GM12875 (cell line): ENCODE results near the gene FBXL7.

ENCODE experiments used
- H3K4me3 ChIP-seq: one replicate; pipeline ENCODE4 v1.5.1; 2011; ENCODE audit warnings: low read depth, low read length, control low read depth
- CTCF ChIP-seq: IDR thresholded peaks from 2 replicates; pipeline ENCODE4 v1.5.1; 2011; ENCODE audit warnings: low read depth, mild to moderate bottlenecking, control low read depth, inconsistent platforms, low read length, moderate library complexity, borderline replicate concordance; ENCODE audit not compliant: insufficient read depth

The FBXL7 gene

GRCh38 chr5:15692706-15693381 lies 192.9 kb downstream of the FBXL7 start:
- no peak for TF ChIP-seq CTCF
- H3K4me3 ChIP-seq, result no peak overlapping the region

- TF ChIP-seq CTCF, result no peak
These were observed 193.4 kb downstream of the FBXL7 start for GRCh38 chr5:15693382-15693728.

GRCh38 chr5:15693933-15694332 lies 194.0 kb downstream of the FBXL7 start:
- H3K4me3 ChIP-seq, result no peak overlapping the region
- TF ChIP-seq CTCF, result no peak

More at GRCh38 chr5:15693382-15693728, 193.4 kb downstream of the FBXL7 start:
- H3K4me3 ChIP-seq, result no peak overlapping the region

- TF ChIP-seq CTCF, result no peak
These were observed 194.8 kb downstream of the FBXL7 start for GRCh38 chr5:15694696-15695214.

GRCh38 chr5:15695215-15695731 lies 195.3 kb downstream of the FBXL7 start:
- H3K4me3 ChIP-seq, result no peak overlapping the region

More at GRCh38 chr5:15694696-15695214, 194.8 kb downstream of the FBXL7 start:
- H3K4me3 ChIP-seq, result no peak overlapping the region

GRCh38 chr5:15700373-15700772 lies 200.4 kb downstream of the FBXL7 start:
- no peak overlapping the region for H3K4me3 ChIP-seq

More at GRCh38 chr5:15695215-15695731, 195.3 kb downstream of the FBXL7 start:
- TF ChIP-seq CTCF, result no peak

More at GRCh38 chr5:15700373-15700772, 200.4 kb downstream of the FBXL7 start:
- TF ChIP-seq CTCF, result no peak
